NCI-H526 treated with DMSO at 0.1 percent for 48 hours (cell line): Measurements from ENCODE around the gene AFF1.

Experiments used
- DNase-seq: peaks from one replicate; lab custom pipeline; 2025; lab: John Stamatoyannopoulos, UW

Gene AFF1

DNA sequence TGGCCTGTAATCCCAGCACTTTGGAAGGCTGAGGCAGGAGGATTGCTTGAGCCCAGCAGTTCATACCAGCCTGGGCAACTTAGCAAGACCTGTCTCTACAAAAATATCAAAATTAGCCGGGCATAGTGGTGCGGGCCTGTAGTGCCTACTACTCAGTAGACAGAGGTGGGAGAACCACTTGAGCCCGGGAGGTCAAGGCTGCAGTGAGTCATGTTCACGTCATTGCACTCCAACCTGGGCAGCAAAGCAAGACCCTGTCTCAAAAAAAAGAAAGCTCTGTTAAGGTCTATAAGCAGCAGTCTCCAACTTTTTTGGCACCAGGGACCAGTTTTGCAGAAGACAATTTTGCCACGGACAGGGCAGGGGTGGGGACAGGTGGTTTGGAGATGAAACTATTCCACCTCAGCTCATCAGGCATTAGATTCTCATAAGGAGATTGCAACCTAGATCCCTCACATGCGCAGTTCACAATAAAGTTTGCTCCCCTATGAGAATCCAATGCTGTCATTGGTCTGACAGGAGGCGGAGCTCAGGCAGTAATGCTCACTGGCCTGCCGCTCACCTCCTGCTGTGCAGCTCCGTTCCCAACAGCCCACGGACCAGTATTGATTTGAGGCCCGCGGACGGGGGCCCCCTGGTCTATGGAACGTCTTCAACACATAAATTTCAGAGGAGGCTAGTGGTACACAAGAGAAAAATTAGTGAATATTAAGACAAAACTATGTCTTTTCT, 217.7 kb downstream of the AFF1 start:
- no peak for DNase-seq

DNA sequence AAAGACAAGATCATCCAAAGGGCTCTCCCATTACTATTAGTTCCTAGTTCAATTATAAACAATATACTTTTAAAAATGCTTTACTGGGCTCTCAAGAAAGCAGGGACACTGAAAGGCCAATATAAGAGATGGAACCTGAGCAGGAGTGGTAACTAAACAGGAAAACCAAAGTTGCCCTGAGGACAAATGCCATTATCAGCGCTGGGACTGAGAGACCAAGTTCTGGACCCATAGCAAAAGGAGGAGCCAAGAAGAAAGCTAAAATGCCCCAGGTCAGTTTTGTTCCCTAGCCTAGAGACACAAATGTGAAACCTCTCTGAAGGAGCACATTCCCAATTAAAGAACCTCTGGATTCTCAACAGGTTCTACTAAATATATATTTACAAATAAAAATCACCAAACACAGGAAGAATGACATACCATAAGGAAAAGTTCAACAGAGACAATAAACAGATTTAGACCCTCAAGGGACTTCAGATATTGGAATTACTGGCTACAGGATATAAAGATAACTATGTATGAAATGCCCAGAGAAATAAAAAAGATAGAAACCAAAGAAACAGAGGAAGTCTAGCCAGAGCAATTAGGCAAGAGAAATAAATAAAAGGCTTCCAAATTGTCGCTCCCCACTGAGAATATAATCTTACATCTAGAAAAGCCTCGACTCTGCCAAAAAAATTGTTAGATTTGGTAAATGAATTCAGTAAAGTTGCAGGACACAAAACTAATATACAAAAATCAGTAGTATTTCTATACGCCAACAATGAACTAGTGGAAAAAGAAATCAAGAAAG, 218.5 kb downstream of the AFF1 start:
- no peak for DNase-seq

DNA sequence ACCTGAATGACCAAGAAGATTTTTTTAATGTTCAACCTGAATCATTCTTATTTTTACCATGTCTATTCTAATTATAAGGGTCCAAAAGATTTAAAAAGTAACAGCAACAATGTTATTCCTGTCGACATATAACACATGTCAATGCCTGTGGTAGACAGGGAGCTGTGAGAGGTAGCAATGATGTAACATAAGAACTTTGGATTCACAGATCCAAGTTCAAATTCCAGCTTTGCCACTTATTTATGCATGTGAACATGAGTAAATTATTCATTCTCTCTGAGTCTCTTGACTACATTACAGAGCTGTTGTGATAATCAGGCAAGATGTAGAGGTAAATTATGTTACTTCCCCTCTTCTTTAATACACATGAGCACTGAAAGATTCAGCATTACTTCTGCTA, 231.1 kb downstream of the AFF1 start:
- no peak for DNase-seq

DNA sequence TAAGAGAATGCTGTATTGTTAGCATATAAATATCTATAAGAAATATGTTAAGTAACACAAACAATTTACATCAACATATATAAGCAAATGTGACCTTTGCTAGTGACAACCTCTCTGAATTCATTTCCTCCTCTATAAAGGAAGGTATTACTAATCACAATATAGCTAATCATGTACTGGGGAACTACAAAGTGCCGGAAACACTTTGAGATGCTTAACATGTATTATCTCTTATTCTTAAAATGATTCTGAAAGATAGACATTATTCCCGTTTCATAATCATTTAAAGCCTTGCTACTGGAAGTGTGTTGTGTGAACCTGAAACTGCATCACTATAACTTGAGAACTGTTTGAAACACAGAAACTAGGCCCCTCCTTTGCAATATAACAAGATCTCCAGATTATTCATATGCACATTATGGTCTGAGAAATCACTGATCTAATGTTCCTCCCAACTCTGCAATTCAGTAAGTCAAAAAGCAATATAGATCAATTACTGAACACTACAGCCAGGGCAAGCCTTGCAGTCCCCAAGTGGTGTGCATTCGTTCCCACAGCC, 231.6 kb downstream of the AFF1 start:
- no peak for DNase-seq

DNA sequence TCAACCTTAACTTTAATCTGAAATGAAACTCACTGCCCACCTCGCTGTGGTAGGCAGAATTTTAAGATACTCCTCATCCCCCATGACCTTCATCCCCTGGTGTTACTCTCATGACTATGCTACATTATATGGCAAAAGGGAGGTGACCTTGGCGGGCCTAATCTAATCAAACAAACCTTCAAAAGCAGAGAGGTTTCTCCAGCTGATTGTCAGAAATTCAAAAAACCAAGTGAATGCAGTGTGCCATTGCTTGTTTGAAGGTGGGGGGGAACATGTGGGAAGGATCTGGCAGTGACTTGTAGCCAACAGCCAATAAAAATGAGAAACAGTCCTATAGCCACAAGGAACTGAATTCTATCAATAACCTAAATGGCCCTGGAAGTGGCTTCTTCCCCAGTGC, 237.1 kb downstream of the AFF1 start:
- DNase-seq = no peak

DNA sequence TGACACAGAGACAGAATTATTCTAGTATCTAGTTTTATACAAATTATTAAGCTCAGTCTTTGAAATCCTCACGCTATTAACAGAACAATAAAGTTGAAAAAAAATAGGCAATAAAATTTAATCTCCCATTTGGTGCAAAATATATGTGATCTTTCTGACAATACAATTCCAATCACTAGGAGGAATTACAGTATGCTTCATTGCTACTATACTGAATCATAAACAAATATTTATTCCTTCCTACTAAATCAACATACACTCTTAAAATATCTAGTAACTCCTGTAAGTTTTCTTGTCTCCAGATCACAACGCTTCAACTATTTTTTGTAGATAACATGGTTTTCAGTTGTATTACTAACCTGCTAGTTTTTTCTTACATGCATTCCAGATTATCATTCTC, 239.9 kb downstream of the AFF1 start:
- no peak for DNase-seq

DNA sequence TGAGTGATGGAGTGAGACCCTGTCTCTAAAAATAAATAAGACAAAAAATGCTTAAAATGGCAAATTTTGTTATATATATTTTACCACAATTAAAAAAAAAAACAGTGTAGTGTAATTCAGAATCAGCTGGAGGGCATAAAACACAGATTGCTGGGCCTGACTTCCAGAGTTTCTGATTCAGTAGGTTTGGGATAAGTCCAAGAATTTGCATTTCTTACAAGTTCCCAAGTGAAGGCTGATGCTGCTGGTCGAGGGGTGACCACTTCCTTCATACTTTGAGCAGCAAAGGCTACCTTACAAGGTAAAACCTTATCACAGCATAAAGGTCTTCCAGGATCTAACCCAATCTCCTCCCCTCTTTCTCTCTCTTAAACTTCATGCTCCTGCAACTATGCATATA, 244.9 kb downstream of the AFF1 start:
- DNase-seq = no peak

DNA sequence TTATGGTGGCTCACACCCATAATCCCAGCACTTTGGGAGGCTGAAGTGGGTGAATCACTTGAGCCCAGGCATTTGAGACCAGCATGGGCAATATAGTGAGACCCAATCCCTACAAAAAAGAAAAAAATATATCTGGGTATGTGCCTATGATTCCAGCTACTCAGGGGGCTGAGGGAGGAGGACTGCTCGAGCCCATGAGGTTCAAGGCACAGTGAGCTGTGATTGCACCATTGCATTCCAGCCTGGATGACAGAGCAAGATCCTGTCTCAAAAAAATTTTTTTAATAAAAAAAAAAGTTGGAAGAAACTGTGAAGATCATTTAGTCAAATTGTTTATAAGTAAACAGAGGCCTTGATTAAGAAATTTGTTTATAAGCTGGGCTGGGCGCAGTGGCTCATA, 246.0 kb downstream of the AFF1 start:
- DNase-seq = no peak

DNA sequence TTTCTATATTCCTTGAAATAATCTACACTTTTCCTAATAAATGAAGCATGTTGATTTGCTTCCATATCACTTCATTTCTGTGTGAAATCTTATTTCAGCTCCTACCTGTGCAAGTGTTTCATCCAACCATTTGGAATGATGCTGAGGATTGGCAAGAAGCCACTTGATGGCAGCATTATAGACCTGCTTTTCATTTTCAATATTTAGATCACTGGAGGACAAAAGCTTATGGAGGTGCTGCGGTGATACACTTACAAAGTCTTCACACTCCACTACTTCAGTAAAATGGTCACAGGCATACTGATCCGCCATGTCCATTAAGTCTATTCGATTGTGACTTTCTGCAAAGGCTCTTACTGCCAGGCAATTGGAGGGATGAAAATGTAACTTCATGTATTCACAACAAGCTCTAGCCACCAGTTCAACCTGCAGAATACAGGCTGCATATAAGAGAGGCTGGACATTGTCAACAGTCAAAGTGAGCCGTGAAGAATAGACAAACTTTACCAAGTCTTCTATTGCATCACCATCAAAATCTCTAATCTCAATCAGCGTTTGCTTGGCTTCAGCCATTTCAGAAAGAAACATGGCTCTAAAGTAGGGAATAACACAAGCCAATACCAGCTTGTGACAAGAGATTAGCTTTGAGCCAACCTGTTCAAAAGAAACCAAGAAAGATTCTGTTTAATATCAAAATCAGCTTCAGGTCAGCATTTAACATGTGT, 250.5 kb downstream of the AFF1 start:
- DNase-seq = no peak

DNA sequence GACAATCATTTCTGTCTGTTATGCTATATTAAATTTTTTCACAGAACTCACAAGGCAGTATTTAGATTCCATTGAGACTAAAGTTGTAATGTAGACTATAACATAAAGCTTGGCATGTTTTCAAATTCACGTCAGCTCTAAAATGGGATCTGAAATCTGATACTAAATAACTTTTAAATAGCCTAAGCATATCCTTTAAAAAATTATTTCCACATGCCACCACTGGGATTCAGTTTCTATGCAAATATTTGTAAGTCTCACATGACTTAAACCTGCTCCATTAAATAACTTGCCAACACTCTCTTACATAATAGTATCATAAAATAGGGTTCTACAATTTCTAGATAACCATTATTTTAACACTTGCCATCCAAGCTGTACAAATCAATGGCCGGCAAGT, 253.2 kb downstream of the AFF1 start:
- peak; percentile 14 for DNase-seq

DNA sequence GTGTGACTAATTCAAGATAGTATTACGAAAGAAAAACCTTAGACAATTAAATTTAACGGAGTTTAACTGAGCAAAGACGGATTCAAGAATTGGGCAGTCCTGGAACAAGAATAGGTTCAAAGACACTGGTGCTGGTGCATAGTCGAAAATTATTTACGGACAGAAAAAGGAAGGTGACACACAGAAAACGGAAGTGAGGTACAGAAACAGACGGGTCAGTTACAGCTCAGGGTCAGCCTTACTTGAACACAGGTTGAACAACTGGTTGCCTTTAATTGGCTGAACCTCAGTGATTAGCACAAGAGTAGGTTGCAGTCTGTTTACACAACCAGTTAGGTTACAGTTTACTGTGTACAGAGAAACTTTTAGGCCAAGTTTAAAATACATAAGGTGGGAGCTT, 254.1 kb downstream of the AFF1 start:
- DNase-seq = no peak
